Mesenchymal stem cell (in vitro differentiated cells and primary cell): ENCODE data around the gene DOCK6.

Source experiments
- DNase-seq: peaks from one replicate; pipeline ENCODE4 v3.0.0-alpha.2; 2013
- H2AFZ ChIP-seq: one replicate; pipeline ENCODE4 v1.6.1; 2013; ENCODE audit warnings: low read depth, mild to moderate bottlenecking, control low read depth, inconsistent platforms, low read length, moderate library complexity
- H2AK5ac ChIP-seq: 2 replicates; pipeline ENCODE4 v1.6.1; 2013; ENCODE audit warnings: low read length, moderate library complexity, mild to moderate bottlenecking, inconsistent platforms; ENCODE audit not compliant: severe bottlenecking
- H2BK120ac ChIP-seq: one replicate; pipeline ENCODE4 v1.6.1; 2013; ENCODE audit warnings: low read depth, mild to moderate bottlenecking, inconsistent platforms, low read length, moderate library complexity
- H2BK12ac ChIP-seq, 2 experiments: one replicate each; pipeline ENCODE4 v1.6.1; 2013; ENCODE audit warnings: inconsistent platforms in 2 of 2, low read length in 2 of 2, mild to moderate bottlenecking in 2 of 2, moderate library complexity in 2 of 2, control low read depth in 1 of 2
- H2BK15ac ChIP-seq: one replicate; pipeline ENCODE4 v1.6.1; 2013; ENCODE audit warnings: mild to moderate bottlenecking, low read depth, inconsistent platforms; ENCODE audit not compliant: poor library complexity, severe bottlenecking
- H2BK5ac ChIP-seq: 2 replicates; pipeline ENCODE4 v1.6.1; 2013; ENCODE audit warnings: low read depth, mild to moderate bottlenecking, low read length, control low read depth, inconsistent platforms; ENCODE audit not compliant: poor library complexity, severe bottlenecking
- H3K14ac ChIP-seq, 2 experiments: one replicate each; pipeline ENCODE4 v1.6.1; 2013; ENCODE audit warnings: inconsistent platforms in 2 of 2, low read length in 2 of 2, control low read depth in 1 of 2, mild to moderate bottlenecking in 1 of 2, moderate library complexity in 1 of 2
- H3K18ac ChIP-seq, 2 experiments: one replicate each; pipeline ENCODE4 v1.6.1; 2013; ENCODE audit warnings: inconsistent platforms in 2 of 2, low read length in 2 of 2, control low read depth in 1 of 2, low read depth in 1 of 2, mild to moderate bottlenecking in 1 of 2
- H3K23ac ChIP-seq, 2 experiments: one replicate each; pipeline ENCODE4 v1.6.1; 2013; ENCODE audit warnings: inconsistent platforms in 2 of 2, low read length in 2 of 2, mild to moderate bottlenecking in 2 of 2, moderate library complexity in 2 of 2, control low read depth in 1 of 2
- H3K27ac ChIP-seq: 2 replicates; pipeline ENCODE4 v1.5.1; 2013; ENCODE audit warnings: mild to moderate bottlenecking, moderate library complexity, low read length, control low read depth, inconsistent platforms; ENCODE audit not compliant: poor library complexity, severe bottlenecking
- H3K27me3 ChIP-seq, 2 experiments: 2 replicates each; pipeline versions ENCODE4 v1.6.1 to v1.7.0; 2013; ENCODE audit warnings: low read length in 2 of 2, mild to moderate bottlenecking in 2 of 2, moderate library complexity in 2 of 2, control low read depth in 1 of 2, inconsistent platforms in 1 of 2; ENCODE audit not compliant: control insufficient read depth in 1 of 2, insufficient read depth in 1 of 2
- H3K36me3 ChIP-seq, 2 experiments: 2 replicates each; pipeline versions ENCODE4 v1.6.1 to v1.7.0; 2013; ENCODE audit warnings: low read length in 2 of 2, control low read depth in 1 of 2, inconsistent platforms in 1 of 2, low read depth in 1 of 2, mild to moderate bottlenecking in 1 of 2; ENCODE audit not compliant: insufficient read depth in 2 of 2, control insufficient read depth in 1 of 2
- H3K4ac ChIP-seq, 2 experiments: one replicate each; pipeline ENCODE4 v1.6.1; 2013; ENCODE audit warnings: inconsistent platforms in 2 of 2, low read length in 2 of 2, mild to moderate bottlenecking in 2 of 2, moderate library complexity in 2 of 2, control low read depth in 1 of 2, low read depth in 1 of 2
- H3K4me1 ChIP-seq: 2 replicates; pipeline ENCODE4 v1.6.1; 2013; ENCODE audit warnings: low read depth, low read length, control low read depth; ENCODE audit not compliant: control insufficient read depth, insufficient read depth
- H3K4me2 ChIP-seq: 2 replicates; pipeline ENCODE4 v1.6.1; 2013; ENCODE audit warnings: low read length, mild to moderate bottlenecking, inconsistent platforms; ENCODE audit not compliant: poor library complexity, severe bottlenecking
- H3K4me3 ChIP-seq, 2 experiments: 2 replicates each; pipeline versions ENCODE4 v1.5.1 to v1.7.0; 2013; ENCODE audit warnings: low read length in 2 of 2, mild to moderate bottlenecking in 2 of 2, control low read depth in 1 of 2, low read depth in 1 of 2; ENCODE audit not compliant: insufficient read depth in 1 of 2
- H3K79me1 ChIP-seq: replicated peaks from 2 replicates; pipeline ENCODE4 v1.6.1; 2013; ENCODE audit warnings: mild to moderate bottlenecking, control low read depth, low read length, inconsistent platforms; ENCODE audit not compliant: poor library complexity, severe bottlenecking
- H3K9ac ChIP-seq: 2 replicates; pipeline ENCODE4 v1.7.0; 2013; ENCODE audit warnings: mild to moderate bottlenecking, low read length, moderate library complexity
- H3K9me3 ChIP-seq: 2 replicates; pipeline ENCODE4 v1.7.0; 2013; ENCODE audit warnings: mild to moderate bottlenecking, low read length; ENCODE audit not compliant: control insufficient read depth
- H4K8ac ChIP-seq: one replicate; pipeline ENCODE4 v1.6.1; 2013; ENCODE audit warnings: inconsistent platforms, mild to moderate bottlenecking, low read length, moderate library complexity
- H4K91ac ChIP-seq: one replicate; pipeline ENCODE4 v1.6.1; 2013; ENCODE audit warnings: mild to moderate bottlenecking, low read length, inconsistent platforms
- WGBS: methylation state at CpG from one replicate; pipeline ENCODE4 v1.1.7; 2013; ENCODE audit warnings: mixed read lengths; 5-methylcytosine and 5-hydroxymethylcytosine counted together

The DOCK6 gene

GRCh38 chr19:11191934-11192333 lies 70.4 kb downstream of the DOCK6 start:
- peaks cover 47% of the 10 kb centered on the region for H3K4me1 ChIP-seq
- peak overlapping the region; percentile 45 for H2BK120ac ChIP-seq
- H2BK5ac ChIP-seq, result no peak overlapping the region
- H2AFZ ChIP-seq, result no peak overlapping the region
- no peak overlapping the region for H3K4me2 ChIP-seq
- no peak overlapping the region for H2BK12ac ChIP-seq
- no peak overlapping the region for H2AK5ac ChIP-seq
- H2BK15ac ChIP-seq, result no peak overlapping the region
- no peak overlapping the region for H3K18ac ChIP-seq
- H3K79me1 ChIP-seq, result no peaks in the 10 kb centered on the region
- H3K14ac ChIP-seq, result no peak overlapping the region
- H3K23ac ChIP-seq, result no peak overlapping the region
- H4K8ac ChIP-seq, result no peak overlapping the region
- peak overlapping the region in 1 of 2 experiments; percentile 62 for H3K4me3 ChIP-seq
- WGBS, result 98% methylated on average over 5 of the region's 5 CpGs
- H4K91ac ChIP-seq, result no peak overlapping the region
- H3K9me3 ChIP-seq, result no peaks in the 10 kb centered on the region
- H3K36me3 ChIP-seq, result peaks cover 47 to 78% of the 10 kb centered on the region in 2 experiments
- peak overlapping the region; percentile 87 for H3K27ac ChIP-seq
- H3K4ac ChIP-seq, result no peak overlapping the region
- DNase-seq, result no peak
- H3K27me3 ChIP-seq, result no peaks in the 10 kb centered on the region
- H3K9ac ChIP-seq, result peak overlapping the region; percentile 54

- Histone ChIP-seq H3K9ac (peak overlapping the region; percentile 54), H3K4me3 (peak overlapping the region in 1 of 2 experiments; percentile 62), H3K27ac (peak overlapping the region; percentile 87), H2AFZ (no peak overlapping the region), H2AK5ac (peak overlapping the region; percentile 55), H4K91ac (no peak overlapping the region), H3K36me3 (peaks cover 53 to 84% of the 10 kb centered on the region in 2 experiments), H2BK15ac (no peak overlapping the region), H3K14ac (no peak overlapping the region), H4K8ac (no peak overlapping the region), H3K4me2 (no peak overlapping the region), H3K27me3 (no peaks in the 10 kb centered on the region), H2BK5ac (peak overlapping the region; percentile 11), H3K9me3 (no peaks in the 10 kb centered on the region), H3K23ac (no peak overlapping the region), H3K79me1 (no peaks in the 10 kb centered on the region), H3K4ac (no peak overlapping the region), H3K18ac (peak overlapping the region; percentile 29 to 73), H2BK120ac (no peak overlapping the region), H3K4me1 (peaks cover 43% of the 10 kb centered on the region), H2BK12ac (no peak overlapping the region)
- peak; percentile 86 for DNase-seq
- WGBS, result 41% methylated on average over 8 of the region's 8 CpGs
Observed at GRCh38 chr19:11191273-11191755, 71.0 kb downstream of the DOCK6 start.

GRCh38 chr19:11190501-11190900 lies 71.8 kb downstream of the DOCK6 start:
- H3K4ac ChIP-seq, result no peak overlapping the region
- H3K9ac ChIP-seq, result peak overlapping the region; percentile 46
- no peak overlapping the region for H3K18ac ChIP-seq
- no peak overlapping the region for H2AFZ ChIP-seq
- H3K27ac ChIP-seq, result peak overlapping the region; percentile 85
- H3K23ac ChIP-seq, result no peak overlapping the region
- H3K79me1 ChIP-seq, result no peaks in the 10 kb centered on the region
- DNase-seq, result no peak
- no peak overlapping the region for H3K4me2 ChIP-seq
- no peaks in the 10 kb centered on the region for H3K27me3 ChIP-seq
- no peak overlapping the region for H3K14ac ChIP-seq
- H4K8ac ChIP-seq, result no peak overlapping the region
- 94% methylated on average over 8 of the region's 8 CpGs for WGBS
- peaks cover 39% of the 10 kb centered on the region for H3K4me1 ChIP-seq
- H2BK15ac ChIP-seq, result no peak overlapping the region
- peak overlapping the region; percentile 0 for H2BK5ac ChIP-seq
- H3K9me3 ChIP-seq, result no peaks in the 10 kb centered on the region
- no peak overlapping the region for H4K91ac ChIP-seq
- H2AK5ac ChIP-seq, result peak overlapping the region; percentile 8
- H3K4me3 ChIP-seq, result peak overlapping the region in 1 of 2 experiments; percentile 40
- H2BK120ac ChIP-seq, result no peak overlapping the region
- H2BK12ac ChIP-seq, result peak overlapping the region in 1 of 2 experiments; percentile 23
- peaks cover 59 to 90% of the 10 kb centered on the region in 2 experiments for H3K36me3 ChIP-seq

- Histone ChIP-seq H3K36me3 (peaks cover 43 to 94% of the 10 kb centered on the region in 2 experiments), H3K4ac (no peak overlapping the region), H3K4me1 (peaks cover 17% of the 10 kb centered on the region), H3K23ac (no peak overlapping the region), H2BK120ac (no peak overlapping the region), H2AK5ac (no peak overlapping the region), H2BK12ac (no peak overlapping the region), H3K18ac (no peak overlapping the region), H3K9ac (no peak overlapping the region), H4K91ac (no peak overlapping the region), H3K14ac (no peak overlapping the region), H3K4me2 (no peak overlapping the region), H3K27me3 (no peaks in the 10 kb centered on the region), H3K79me1 (peaks cover 6% of the 10 kb centered on the region), H2BK15ac (no peak overlapping the region), H4K8ac (no peak overlapping the region), H3K9me3 (peaks cover 3% of the 10 kb centered on the region), H3K4me3 (no peak overlapping the region), H3K27ac (no peak overlapping the region), H2AFZ (no peak overlapping the region), H2BK5ac (no peak overlapping the region)
- WGBS, result 98% methylated on average over 7 of the region's 9 CpGs
- no peak for DNase-seq
Observed at GRCh38 chr19:11187441-11187840, 74.9 kb downstream of the DOCK6 start.
